Left kidney (tissue), 2 donors: ENCODE measurements around the gene PLIN4. TPM values are rescaled to one million over a fixed set of nuclear protein-coding genes. Genes with fewer than 3 reads are reported as not detected.

Source experiments
- DNase-seq: peaks from one replicate; pipeline ENCODE4 v3.0.0-alpha.2; 2013
- polyA plus RNA-seq: library from polyadenylated mRNA; unstranded; fragments of 120-200 nt; gene quantifications from one replicate; pipeline ENCODE4 v1.2.1, GENCODE V29; 2013; ENCODE audit not compliant: insufficient read length

PLIN4 gene
- polyA plus RNA-seq, 1 donor = 1.3 TPM

GRCh38 chr19:4507150-4507452 lies 11.2 kb downstream of the PLIN4 start:
- DNase-seq = no peak

- DNase-seq = no peak
Observed at GRCh38 chr19:4506449-4507149, 11.7 kb downstream of the PLIN4 start.

- DNase-seq = no peak
Observed at GRCh38 chr19:4505570-4506448, 12.5 kb downstream of the PLIN4 start.

- no peak for DNase-seq
Observed at GRCh38 chr19:4504891-4505569, 13.3 kb downstream of the PLIN4 start.

- DNase-seq = no peak
Observed at GRCh38 chr19:4504297-4504701, 14.0 kb downstream of the PLIN4 start.

GRCh38 chr19:4503825-4504170 lies 14.5 kb downstream of the PLIN4 start:
- DNase-seq = no peak

GRCh38 chr19:4503132-4503824 lies 15.0 kb downstream of the PLIN4 start:
- DNase-seq = no peak

GRCh38 chr19:4502282-4503131 lies 15.8 kb downstream of the PLIN4 start:
- DNase-seq = no peak

GRCh38 chr19:4501691-4502090 lies 16.6 kb downstream of the PLIN4 start:
- no peak for DNase-seq

GRCh38 chr19:4500841-4501591 lies 17.3 kb downstream of the PLIN4 start:
- DNase-seq = no peak

GRCh38 chr19:4499855-4500254 lies 18.4 kb downstream of the PLIN4 start:
- no peak for DNase-seq

GRCh38 chr19:4499318-4499717 lies 19.0 kb downstream of the PLIN4 start:
- DNase-seq = no peak

- no peak for DNase-seq
Observed at GRCh38 chr19:4498694-4499093, 19.6 kb downstream of the PLIN4 start.

- DNase-seq = no peak
Observed at GRCh38 chr19:4497770-4498389, 20.4 kb downstream of the PLIN4 start.

- DNase-seq = no peak
Observed at GRCh38 chr19:4496304-4496703, 22.0 kb downstream of the PLIN4 start.

- DNase-seq = no peak
Observed at GRCh38 chr19:4495471-4495870, 22.8 kb downstream of the PLIN4 start.

- DNase-seq = no peak
Observed at GRCh38 chr19:4494691-4495064, 23.6 kb downstream of the PLIN4 start.

GRCh38 chr19:4493929-4494690 lies 24.2 kb downstream of the PLIN4 start:
- no peak for DNase-seq

- no peak for DNase-seq
Observed at GRCh38 chr19:4493104-4493928, 25.0 kb downstream of the PLIN4 start.
